ENCODE results near the gene TRAF3.

TRAF3 gene

DNA sequence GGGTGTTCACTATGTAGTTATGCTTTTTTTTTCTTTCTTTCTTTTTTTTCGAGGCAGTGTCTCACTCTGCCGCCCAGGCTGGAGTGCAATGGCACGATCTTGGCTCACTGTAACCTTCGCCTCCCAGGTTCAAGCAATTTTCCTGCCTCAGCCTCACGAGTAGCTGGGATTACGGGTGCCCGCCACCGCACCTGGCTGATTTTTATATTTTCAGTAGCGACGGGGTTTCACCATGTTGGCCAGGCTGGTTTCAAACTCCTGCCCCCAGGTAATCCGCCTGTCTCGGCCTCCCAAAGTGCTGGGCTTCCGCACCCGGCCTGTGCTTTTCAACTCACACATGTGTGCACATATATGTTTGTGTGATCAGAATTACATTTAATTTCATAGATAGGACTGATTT lies 106.3 kb downstream of the TRAF3 start:
- Histone ChIP-seq H3K79me2 (ENCODE audit: insufficient read depth, low read length) (no peaks in the 10 kb centered on the region), H3K27ac (ENCODE audit: low read depth, low read length) (no peak overlapping the region), H3K4me2 (ENCODE audit: low read depth, low read length, poor library complexity, severe bottlenecking) (no peak overlapping the region)

DNA sequence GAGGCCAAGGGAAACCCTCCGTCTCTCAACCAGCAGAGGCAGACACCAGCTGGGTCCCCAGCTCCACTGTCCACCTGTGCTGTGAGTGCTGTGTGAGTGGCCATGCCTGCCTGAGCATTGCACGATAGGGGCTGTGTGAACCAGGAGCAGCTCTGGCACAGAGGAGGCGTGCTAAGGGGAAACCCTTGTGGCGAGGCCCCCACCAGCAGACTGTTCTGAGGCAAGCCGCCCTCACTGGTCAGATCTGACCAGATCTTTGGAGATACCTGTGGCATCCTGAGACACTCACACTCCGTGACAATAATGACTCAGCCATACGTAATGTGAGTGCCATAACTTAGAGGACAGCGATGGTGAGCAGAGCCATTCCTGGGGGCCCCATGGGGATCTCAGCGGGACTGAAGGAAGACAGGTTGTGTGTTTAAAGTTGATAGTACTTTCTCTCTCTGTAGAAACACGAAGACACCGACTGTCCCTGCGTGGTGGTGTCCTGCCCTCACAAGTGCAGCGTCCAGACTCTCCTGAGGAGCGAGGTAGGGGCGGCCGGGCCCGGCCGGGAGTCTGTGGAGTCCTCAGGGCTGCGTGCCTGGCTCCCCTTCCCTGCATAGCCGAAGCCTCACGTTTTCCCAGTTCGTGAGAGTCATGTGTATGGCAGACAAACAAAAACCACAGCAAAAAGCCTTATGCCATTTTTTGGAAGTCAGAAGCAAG lies 108.6 kb downstream of the TRAF3 start:
- Histone ChIP-seq H3K36me3 (ENCODE audit: low read length) (no peaks in the 10 kb centered on the region), H3F3A (ENCODE audit: insufficient read depth) (no peaks in the 10 kb centered on the region), H2AFZ (ENCODE audit: low read depth, low read length, severe bottlenecking) (no peak overlapping the region), H3K27me3 (ENCODE audit: low read length) (no peaks in the 10 kb centered on the region), H3K27ac (ENCODE audit: low read depth, low read length) (no peak overlapping the region), H3K9ac (ENCODE audit: low read length) (no peak overlapping the region), H4K20me1 (ENCODE audit: low read depth, low read length) (no peaks in the 10 kb centered on the region), H3K9me2 (replicated peaks; ENCODE audit: insufficient read depth, low read length) (no peaks in the 10 kb centered on the region), H3K9me3 (ENCODE audit: insufficient read depth, low read length) (no peaks in the 10 kb centered on the region), H3K4me2 (ENCODE audit: low read depth, low read length, poor library complexity, severe bottlenecking) (no peak overlapping the region), H3K4me3 (ENCODE audit: insufficient read depth, low read length, poor library complexity, severe bottlenecking) (no peak overlapping the region), H3K79me2 (ENCODE audit: insufficient read depth, low read length) (no peaks in the 10 kb centered on the region)
- no peak for TF ChIP-seq EZH2phosphoT487 (conservative IDR thresholded peaks at IDR 0.05; ENCODE audit: low read length)
- TF ChIP-seq, protein P1, sequence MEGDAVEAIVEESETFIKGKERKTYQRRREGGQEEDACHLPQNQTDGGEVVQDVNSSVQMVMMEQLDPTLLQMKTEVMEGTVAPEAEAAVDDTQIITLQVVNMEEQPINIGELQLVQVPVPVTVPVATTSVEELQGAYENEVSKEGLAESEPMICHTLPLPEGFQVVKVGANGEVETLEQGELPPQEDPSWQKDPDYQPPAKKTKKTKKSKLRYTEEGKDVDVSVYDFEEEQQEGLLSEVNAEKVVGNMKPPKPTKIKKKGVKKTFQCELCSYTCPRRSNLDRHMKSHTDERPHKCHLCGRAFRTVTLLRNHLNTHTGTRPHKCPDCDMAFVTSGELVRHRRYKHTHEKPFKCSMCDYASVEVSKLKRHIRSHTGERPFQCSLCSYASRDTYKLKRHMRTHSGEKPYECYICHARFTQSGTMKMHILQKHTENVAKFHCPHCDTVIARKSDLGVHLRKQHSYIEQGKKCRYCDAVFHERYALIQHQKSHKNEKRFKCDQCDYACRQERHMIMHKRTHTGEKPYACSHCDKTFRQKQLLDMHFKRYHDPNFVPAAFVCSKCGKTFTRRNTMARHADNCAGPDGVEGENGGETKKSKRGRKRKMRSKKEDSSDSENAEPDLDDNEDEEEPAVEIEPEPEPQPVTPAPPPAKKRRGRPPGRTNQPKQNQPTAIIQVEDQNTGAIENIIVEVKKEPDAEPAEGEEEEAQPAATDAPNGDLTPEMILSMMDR (IDR thresholded peaks at IDR 0.05; ENCODE audit: insufficient read depth, low read length, poor library complexity, severe bottlenecking) = no peak

More for the DNA sequence above, 106.3 kb downstream of the TRAF3 start:
- H3K27me3 ChIP-seq (ENCODE audit: low read length) = no peaks in the 10 kb centered on the region
- H3K9me3 ChIP-seq (ENCODE audit: insufficient read depth, low read length) = no peaks in the 10 kb centered on the region
- H3K36me3 ChIP-seq (ENCODE audit: low read length) = no peaks in the 10 kb centered on the region
- no peak overlapping the region for H3K9ac ChIP-seq (ENCODE audit: low read length)
- no peak for TF ChIP-seq EZH2phosphoT487 (conservative IDR thresholded peaks at IDR 0.05; ENCODE audit: low read length)
- TF ChIP-seq, protein P1 (IDR thresholded peaks at IDR 0.05; ENCODE audit: insufficient read depth, low read length, poor library complexity, severe bottlenecking) = no peak
- H3F3A ChIP-seq (ENCODE audit: insufficient read depth) = no peaks in the 10 kb centered on the region
- H3K4me3 ChIP-seq (ENCODE audit: insufficient read depth, low read length, poor library complexity, severe bottlenecking) = no peak overlapping the region
- H3K9me2 ChIP-seq (replicated peaks; ENCODE audit: insufficient read depth, low read length) = no peaks in the 10 kb centered on the region
- H2AFZ ChIP-seq (ENCODE audit: low read depth, low read length, severe bottlenecking) = no peak overlapping the region
- no peaks in the 10 kb centered on the region for H4K20me1 ChIP-seq (ENCODE audit: low read depth, low read length)

GRCh38 chr14:102888748-102889147 lies 111.5 kb downstream of the TRAF3 start:
- Histone ChIP-seq H4K20me1 (ENCODE audit: low read depth, low read length) (no peaks in the 10 kb centered on the region), H3K4me3 (ENCODE audit: insufficient read depth, low read length, poor library complexity, severe bottlenecking) (no peak overlapping the region), H3K36me3 (ENCODE audit: low read length) (no peaks in the 10 kb centered on the region), H3K9me2 (replicated peaks; ENCODE audit: insufficient read depth, low read length) (no peaks in the 10 kb centered on the region), H3K9me3 (ENCODE audit: insufficient read depth, low read length) (no peaks in the 10 kb centered on the region), H3K27me3 (ENCODE audit: low read length) (no peaks in the 10 kb centered on the region), H3K79me2 (ENCODE audit: insufficient read depth, low read length) (no peaks in the 10 kb centered on the region), H3K9ac (ENCODE audit: low read length) (no peak overlapping the region), H3F3A (ENCODE audit: insufficient read depth) (no peaks in the 10 kb centered on the region), H2AFZ (ENCODE audit: low read depth, low read length, severe bottlenecking) (no peak overlapping the region), H3K27ac (ENCODE audit: low read depth, low read length) (no peak overlapping the region), H3K4me2 (ENCODE audit: low read depth, low read length, poor library complexity, severe bottlenecking) (no peak overlapping the region)
- TF ChIP-seq, protein P1 (IDR thresholded peaks at IDR 0.05; ENCODE audit: insufficient read depth, low read length, poor library complexity, severe bottlenecking) = no peak
- TF ChIP-seq EZH2phosphoT487 (conservative IDR thresholded peaks at IDR 0.05; ENCODE audit: low read length) = no peak
